ENCODE results near the gene CYP2U1. TPM values are rescaled to one million over a fixed set of nuclear protein-coding genes. Genes with fewer than 3 reads are reported as not detected.

The CYP2U1 gene
- 7.3 and 7.7 TPM in 2 replicates for total RNA-seq

DNA sequence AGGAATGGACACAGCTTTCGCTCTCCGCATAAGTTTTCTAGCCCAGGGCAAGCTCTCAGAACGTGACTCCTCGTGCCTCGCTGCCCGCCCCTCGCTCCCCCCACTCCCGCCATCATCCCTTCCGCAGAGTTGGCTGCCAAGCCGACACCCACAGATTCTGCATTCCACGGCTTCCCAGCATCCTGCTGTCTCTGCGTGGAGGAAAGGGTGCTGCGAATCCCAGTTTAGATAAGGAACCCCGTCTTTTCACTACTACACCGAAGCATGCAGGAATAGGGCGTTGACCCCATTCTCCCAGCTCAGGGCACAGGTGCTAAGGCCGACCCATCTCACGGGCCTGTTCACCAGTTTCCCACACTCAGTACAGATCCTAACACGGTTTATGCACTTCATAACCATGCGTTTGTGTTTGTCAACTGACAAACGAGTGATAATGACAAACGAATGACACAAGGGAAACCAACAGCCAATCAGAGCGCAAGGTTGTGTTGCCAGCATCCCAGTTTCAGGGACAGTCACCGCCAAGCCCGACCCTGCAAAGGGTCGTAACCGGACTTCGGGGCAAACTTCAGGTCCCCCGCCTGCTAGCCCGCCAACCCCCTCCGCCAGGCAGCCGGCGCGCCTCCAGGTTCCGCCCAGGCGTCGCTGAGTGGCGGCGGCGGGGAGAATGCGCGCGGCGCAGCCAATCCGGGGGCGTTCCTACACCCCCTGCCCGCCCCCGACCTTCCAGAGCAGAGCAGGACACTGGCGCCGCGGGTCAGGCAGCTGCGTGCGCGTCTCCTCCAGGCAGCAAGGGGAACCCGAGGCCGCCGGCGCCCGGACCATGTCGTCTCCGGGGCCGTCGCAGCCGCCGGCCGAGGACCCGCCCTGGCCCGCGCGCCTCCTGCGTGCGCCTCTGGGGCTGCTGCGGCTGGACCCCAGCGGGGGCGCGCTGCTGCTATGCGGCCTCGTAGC is at the start of gene CYP2U1:
CYP2U1 (plus strand) TSS at position 729 of the 954 bp plus-strand sequence; CDS start at position 824, 95 bp downstream.

GRCh38 chr4:107989537-107990386 is 58.4 kb downstream of the CYP2U1 start, which contains the start of gene HADH:
TSS of gene HADH (plus strand) at chr4:107989889. CDS start at chr4:107989933, 44 bp downstream.

Other genes starting within 250 kb of the CYP2U1 start
- gene PAPSS1, start 211.3 kb upstream of the CYP2U1 start, total RNA-seq = 89.6 and 97.6 TPM in 2 replicates
- 91.4 and 98.2 TPM in 2 replicates for gene SGMS2, start 106.6 kb upstream of the CYP2U1 start, total RNA-seq
- 10.6 and 16.2 TPM in 2 replicates for gene HADH, start 58.3 kb downstream of the CYP2U1 start, total RNA-seq
- gene LEF1, start 237.4 kb downstream of the CYP2U1 start, total RNA-seq = not detected in 2 replicates

Data from thoracic aorta endothelial cell (primary cell).